GM19397 (cell line): ENCODE data around the gene ZNF622.
A peak's percentile ranks its signal among the peaks of the same experiment; 100 is the strongest.

ENCODE experiments used
- ATAC-seq: cut with Tn5 transposase; IDR thresholded peaks from one replicate; pipeline ENCODE4 v1.9.1; 2021; ENCODE audit warnings: mild to moderate bottlenecking, moderate library complexity; ENCODE audit not compliant: unreplicated experiment

The ZNF622 gene, protein sequence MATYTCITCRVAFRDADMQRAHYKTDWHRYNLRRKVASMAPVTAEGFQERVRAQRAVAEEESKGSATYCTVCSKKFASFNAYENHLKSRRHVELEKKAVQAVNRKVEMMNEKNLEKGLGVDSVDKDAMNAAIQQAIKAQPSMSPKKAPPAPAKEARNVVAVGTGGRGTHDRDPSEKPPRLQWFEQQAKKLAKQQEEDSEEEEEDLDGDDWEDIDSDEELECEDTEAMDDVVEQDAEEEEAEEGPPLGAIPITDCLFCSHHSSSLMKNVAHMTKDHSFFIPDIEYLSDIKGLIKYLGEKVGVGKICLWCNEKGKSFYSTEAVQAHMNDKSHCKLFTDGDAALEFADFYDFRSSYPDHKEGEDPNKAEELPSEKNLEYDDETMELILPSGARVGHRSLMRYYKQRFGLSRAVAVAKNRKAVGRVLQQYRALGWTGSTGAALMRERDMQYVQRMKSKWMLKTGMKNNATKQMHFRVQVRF

DNA sequence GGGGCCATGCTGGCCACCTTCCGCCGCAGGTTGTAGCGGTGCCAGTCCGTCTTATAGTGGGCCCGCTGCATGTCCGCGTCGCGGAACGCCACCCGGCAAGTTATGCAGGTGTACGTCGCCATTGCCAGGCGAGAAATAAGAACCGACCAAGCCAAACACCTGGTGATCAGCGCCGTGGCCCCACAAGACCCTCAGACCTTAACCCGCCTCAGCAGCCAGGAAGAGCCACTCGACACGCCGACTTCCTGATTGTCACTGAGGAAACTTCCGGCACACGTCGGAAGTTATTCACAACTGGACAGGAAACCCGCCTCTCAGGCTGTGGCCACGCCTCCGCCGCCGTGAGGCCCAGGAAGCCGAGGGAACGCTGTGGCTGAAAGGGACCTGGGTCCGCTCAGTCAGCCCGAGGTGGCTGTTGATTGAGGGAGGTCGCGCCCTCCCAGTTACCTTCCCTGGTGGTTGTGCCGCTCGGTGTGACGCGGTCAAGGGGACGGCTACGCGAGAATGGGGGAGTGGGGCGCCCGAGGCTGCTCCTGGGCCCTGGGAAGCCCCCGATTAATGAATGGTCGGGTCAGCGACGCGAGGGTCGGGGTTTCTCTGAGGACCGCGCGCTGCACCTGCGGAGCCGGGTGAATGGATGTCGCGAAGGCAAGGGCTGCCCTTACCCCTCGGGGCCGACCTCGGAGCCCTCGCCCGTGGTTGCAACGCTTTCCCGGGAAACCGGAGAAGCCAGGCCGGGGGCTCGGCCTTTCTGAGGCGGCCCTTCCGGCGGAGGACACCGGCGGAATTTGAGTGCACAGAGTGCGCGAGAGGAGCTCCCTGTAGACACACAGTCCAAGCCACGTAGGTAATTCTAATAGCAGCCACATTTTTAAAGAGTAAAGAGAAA lies at the start of gene ZNF622:
Gene ZNF622 (minus strand): TSS at position 257 of the 889 bp plus-strand sequence. CDS start 135 bp downstream, at position 122.
- peak; percentile 89 for ATAC-seq

DNA sequence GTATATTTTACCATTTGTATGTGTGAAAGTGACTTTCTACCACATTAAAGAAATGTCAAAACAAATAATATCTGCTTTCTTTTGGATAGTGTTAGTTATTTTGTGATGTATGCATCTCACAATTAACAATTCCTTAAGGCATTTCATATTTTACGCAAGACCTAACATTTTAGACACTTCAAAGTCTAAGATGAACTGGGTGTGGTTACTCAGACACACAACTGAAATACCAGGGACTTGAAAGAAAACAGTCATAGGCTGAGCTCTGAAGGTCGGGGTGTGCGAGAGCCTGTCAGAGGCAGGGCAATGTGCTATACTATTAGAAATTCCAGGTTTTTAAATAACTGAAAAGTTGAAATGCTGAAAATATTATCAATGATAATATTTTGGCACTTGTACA lies 44.5 kb upstream of the ZNF622 start:
- ATAC-seq, result no peak

DNA sequence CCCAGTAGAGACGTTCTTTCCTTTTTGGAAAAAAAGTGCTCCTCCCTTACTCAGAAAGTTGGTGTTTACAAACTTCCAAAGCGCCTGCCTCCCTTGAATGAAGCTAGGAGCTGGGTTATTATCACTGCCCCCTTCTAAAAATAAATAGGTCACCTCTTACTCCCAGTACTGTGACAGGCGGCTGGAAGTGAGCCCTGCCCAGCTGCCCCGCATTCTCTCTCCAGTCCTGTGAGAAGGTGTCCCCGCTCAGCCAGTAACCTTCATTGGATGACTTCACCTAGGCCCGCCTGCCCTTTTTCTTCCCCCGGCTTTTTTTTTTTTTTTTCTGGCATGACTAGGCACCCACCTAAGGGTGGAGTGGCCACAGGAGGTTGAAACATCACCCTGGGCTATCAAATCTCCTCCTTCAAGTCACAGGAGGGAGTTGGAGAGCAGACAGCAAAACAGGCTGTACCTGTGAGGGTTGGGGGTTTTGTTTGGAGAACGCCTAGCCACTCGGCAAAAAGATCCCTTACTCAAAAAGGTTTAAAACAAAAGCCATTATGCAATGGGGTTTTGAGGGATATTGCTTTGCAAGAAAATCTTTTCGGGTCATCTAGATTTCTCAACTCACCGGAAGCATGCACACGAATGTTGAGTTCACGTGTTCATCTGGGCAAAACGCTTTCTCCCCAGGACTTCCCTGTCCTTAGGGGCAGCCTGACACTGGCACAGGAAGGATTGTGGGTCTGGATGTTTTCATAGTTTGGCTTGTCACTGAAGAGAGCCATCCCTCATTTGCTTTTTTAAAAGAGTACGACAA lies 43.3 kb upstream of the ZNF622 start:
- no peak for ATAC-seq

DNA sequence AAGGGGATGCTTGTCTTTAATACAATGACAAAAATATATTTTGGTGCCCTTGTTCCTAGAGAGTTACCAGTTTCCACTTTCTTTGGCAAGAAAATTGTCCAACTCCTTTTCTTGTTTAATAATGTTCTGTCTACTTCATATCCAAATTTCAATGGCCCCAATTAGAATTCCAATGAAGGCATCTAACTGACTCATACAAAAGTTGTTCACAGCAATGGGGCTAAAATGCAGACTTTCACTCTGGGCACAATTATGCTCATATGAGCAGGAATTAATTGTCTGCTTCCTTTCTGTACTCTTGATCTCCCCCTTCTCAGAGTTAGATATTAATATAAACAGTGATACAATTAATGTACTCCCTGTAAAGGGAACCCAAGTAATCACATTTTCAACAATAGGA lies 42.1 kb upstream of the ZNF622 start:
- no peak for ATAC-seq

DNA sequence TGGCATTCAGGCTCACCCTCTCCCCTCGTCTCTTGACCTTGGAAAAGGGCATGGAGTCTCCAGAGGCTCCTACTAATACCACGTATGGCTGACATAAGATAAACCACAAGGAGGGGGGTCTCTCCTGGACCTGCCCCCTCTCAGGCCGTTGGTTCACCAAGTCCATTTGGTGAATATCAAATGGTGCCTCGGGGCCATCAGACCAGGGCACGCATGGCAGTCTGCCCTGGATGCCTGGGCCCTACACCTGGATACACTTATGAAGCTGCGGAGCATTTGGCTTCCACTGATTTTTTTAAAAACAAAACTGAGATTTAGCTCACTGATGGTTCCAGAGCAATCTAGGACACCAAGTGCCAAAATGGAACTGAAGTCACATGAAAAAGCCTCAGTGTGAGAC lies 40.3 kb upstream of the ZNF622 start:
- ATAC-seq, result no peak

DNA sequence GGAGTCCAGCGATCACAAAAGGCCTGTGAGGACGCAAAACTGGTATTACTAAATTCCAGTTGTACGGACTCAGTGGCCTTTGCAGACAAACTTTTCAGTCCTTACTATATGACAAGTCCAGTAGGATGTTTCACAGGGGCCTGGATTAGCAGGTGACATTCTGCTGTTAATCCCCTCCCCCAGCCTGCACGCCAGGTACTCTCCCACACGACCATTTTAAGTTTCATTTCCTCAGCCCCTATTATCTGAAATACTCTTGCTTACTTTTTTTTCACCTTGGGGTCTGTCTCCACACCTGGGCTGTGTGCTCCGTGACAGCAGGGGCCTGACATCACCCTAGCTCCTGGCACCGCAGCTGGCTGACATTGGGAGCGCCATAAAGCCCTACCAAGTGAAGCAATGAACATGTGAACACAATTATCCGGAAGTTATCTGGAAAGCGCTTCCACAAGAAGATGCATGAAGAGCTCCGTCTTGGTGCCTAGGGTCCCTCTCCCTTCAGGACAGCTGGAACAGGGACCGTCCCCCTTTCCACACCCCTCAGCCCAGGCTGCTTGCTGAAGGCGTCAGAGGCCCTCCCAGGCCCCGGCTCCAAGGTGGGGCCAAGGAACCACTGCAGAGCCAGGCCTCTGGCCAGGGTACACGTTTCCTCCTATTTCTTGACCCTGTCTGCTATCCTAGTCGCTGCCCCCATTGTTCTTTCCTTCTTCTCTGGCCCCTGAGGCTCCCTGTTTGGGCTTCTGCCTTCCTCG lies 39.7 kb upstream of the ZNF622 start:
- no peak for ATAC-seq

DNA sequence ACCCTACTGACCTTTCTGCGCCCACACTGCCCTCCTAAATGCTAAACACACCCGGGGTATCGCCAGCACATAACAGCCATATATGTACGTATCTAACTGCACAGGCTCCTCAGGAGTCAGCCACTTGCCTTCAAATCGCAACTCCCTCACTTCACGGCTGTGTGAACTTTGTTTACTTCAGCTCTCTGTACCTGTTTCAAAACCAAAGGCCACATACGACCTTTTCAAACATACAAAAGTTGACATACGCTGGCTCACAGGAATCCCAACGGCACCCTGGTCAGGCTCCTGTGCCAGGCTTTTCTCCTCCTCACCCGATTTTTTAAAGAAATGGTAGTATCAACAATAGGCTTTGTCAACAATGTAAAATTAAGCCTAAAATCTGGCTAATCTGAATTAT lies 39.0 kb upstream of the ZNF622 start:
- no peak for ATAC-seq

DNA sequence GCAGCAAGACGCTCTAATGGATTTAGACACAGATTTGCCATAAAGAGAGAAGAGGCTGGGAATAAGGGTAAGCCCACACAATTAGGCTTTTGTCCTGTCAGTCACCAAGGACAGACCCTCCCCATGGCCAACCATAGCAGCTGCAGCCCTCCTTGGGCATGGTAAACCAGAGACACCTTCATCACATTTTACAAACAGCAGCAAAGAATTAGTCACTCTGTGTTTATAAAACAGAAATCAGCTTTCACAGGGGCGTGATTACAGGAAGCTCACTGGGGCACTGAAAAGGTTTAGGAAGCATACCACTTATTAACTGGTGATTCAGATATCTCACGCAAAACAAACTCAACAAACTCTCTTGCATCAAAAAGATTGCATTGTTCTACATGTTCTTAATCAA lies 37.3 kb upstream of the ZNF622 start:
- no peak for ATAC-seq

DNA sequence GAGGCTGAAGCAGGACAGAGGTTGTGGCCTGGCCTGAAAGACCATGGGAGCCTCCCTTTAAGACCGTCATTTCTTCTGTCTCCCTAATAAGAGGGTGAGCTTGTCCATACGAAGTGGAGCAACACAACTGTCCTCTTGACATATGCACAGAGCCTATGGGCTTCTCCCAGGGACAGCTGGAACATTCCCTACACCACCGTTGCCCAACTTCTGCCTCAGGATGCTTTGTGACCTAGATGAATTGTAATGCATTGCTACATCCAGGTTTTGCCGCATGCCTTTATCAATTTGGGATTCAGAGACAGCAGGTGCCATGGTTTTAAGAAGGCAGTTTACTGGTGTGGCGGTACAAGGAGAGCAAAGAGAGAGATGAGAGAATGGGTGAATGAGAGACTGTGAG lies 34.4 kb upstream of the ZNF622 start:
- ATAC-seq, result no peak

DNA sequence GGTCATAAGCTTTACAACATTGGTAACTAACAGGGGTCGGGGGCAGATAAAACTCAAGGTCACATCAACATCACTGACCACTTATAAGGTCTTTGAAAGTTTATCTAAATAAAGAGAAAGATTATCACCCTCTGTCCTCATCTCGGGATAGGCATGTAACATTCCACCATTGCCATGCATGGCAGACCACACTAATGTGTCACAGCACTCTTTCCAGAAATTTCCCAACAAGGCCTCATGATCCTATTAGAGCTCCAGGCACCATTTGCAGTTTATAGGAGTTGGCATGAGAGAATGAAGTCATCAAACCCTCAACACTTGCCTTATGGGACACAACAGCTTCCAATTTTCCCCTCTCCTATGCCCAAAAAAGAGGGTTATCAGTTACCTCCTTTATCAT lies 31.9 kb upstream of the ZNF622 start:
- no peak for ATAC-seq

DNA sequence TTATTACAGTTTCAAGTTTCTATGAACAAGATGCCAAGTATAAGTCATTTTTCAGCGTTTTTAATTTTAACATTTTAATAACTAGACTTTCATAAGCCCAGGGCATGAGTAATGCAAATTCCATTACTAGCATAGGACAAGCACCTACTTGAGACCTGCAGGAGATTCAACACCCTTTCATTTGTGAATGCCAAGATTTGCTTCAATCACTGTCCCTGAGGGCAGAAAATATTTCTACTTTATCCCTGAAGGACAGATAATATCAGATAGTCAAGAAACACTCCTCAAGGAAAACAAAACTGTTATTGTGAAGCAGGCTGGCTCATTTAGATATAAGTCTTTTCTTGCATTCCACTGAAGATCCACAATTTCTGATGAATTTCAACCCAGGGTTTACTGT lies 27.7 kb upstream of the ZNF622 start:
- ATAC-seq, result no peak

DNA sequence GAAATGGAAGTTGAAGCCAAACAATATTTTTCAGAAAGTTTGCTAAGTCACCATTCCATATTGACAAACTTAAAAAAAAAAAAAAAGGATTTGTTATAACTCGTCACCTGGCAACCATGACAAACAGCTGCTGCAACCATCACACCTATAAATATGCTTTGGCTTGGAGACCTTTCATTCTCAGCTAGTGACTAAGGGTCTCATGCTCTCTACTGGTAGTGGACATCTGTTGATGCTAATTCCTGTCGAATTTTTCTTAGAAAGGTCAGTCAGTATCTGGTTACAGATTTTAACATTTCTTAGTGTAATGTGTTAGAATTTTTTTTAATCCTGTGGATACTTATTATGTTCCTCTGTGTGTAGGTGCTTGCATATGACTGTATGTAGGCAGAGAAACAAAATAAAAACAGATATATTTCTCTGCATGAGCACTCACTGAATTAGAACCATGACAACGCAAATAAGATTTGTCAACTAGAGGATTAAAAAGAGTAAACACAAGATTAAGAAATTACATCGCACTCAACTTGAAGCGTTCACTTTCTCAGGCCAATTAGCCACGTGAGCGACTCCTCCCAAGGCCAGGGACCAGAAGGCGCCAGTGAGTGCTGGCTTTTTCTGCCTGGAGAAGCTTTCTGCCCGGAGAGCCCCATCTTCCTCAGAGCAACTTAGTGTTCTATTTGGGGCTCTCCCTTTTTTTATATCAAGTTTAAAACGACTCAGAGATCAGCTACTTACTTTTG lies 27.0 kb upstream of the ZNF622 start:
- ATAC-seq, result no peak

DNA sequence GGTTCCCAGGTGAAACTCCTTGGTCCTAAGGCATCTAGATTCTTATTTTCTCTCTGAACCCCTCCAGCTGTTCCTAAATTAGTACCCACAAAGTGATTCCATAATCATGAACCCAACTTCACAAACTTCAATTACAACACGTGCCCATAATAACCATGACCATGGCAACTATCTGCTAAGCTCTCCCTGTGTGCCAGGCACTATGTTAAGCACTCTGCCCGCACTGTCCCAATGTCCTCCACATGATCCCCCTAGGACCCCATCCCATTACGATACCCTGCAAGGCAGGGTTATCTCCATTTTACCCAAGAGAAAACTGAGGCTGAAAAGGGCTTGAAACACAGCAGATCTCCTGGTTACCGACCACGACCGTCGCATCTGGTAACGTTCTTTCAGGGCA lies 25.3 kb upstream of the ZNF622 start:
- ATAC-seq, result no peak

DNA sequence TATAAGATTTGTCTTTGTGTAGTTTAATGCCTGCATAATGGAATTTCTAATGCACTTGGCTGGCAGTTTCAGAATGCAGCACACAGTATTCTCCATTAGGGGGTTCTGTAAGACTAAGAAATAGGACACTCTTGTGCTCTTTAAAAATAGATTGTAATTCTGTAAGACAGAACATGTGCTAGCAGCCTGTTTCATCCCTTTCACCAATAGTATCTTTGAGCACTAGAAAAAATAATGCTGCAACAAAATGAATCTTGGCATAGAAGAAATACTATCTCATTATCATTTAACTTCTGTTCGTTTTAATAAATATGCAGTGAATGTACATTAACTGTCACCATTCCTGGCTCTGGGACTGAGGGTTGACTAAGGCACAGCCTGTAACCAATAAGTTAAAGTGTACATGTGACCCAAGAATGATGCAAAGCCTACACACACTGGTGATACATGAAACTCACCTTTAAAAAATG lies 23.8 kb upstream of the ZNF622 start:
- ATAC-seq, result no peak

DNA sequence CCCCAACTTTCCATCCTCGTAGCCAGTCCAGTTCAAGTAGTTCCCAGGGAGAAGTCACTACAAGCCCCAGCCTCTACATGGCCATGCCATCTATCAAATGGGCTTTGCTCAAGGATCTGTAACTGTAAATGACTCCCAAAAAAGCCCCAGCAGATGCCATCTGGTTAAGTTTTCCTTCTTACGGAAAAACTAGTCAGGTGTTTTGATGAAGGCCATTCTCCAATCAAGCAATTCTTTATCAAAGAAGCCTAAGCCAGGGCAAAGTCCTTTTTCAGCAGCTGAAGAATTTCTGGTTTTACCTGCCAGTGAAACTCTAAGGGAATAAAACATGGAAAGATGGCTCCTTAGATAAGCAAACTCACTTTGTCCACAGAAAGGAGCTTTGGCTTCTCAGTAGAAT lies 21.9 kb upstream of the ZNF622 start:
- ATAC-seq, result no peak

DNA sequence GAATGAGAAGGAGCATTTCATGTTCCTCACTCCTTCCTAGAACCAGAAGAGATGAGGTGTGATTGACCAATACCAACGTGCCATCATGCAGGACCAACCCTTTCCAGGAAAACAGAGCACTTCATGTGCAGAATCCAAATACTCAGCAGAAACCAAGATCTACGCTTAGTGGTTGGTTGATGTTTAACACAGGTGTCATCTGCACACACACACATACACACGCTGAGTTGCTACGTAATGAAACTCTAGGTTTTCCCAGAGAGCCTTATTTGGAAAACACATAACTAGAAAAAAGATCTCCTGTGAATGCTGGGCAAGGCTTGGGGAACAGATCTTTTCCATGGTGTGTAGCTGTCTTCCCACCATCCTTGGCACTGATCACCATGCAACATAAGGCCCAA lies 21.1 kb upstream of the ZNF622 start:
- no peak for ATAC-seq

DNA sequence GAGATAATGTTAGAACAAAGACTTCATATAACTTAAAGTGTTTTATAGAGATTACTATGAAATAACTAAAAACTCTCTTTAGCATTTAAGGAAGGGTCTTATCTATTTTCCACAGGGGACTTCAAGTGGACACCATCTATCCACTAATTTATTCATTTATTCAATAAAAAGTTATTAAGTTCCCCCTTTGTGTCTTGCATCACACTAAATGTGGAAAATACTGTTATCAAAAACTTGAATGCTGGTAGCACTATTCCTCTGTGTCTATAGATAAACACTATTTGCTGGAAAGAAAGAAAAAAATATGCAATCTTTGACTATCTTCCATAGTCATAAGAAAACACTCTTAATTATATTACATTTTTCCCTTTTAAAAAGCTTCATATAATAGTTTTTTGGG lies 20.1 kb upstream of the ZNF622 start:
- no peak for ATAC-seq

DNA sequence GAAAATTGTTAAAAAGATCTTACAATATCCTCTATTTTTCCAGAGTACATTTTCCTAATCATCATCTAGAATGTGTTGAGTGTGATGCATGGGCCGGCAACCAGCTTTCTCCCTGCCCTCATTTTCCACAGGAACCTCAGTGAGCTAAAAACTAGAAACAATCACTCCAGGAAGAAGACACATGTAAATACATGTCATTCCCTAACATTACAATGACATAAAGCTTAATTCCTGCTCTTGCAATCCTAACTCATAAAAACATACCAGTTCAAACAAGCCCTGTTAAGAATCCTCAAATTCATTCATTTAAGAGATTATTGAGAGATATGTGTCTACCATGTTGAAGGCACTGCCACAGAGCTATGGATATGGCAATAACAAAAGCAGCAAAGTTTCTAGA lies 18.5 kb upstream of the ZNF622 start:
- no peak for ATAC-seq

DNA sequence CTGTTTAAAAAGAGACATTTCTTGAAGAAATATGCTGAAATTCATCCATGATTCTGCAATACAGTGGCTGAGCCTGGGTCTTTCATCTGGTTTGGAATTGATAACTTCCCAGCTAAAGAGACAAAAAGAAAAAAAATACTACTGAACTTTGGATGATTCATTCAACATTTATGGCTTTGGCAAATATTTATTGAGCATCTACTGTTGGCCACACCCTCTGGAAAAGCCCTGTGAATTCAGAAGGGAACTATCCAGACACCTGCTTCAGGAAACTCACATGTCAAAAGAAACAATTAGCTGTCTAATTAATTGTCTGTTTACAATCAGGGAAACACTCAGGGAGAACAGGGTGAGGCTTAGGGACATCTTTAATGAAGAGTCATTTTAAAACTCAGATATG lies 17.8 kb upstream of the ZNF622 start:
- no peak for ATAC-seq

DNA sequence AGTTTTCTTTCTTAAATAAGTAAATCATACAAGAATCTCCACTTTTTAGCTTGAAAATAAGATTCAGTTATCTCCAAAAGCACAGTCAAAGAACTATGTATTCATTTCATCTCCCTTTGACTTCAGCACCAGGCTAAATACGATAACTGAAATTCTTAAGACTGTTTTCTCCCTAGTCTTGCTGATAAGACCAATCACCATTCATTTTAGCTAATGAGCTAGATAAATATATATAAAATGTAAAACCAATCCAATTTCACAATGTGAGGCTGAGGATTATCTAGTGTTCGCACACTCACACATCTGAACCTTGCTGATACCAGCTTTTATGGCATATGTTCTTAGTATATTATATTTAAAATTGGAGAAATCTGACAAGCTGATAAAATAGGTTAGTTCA lies 17.3 kb upstream of the ZNF622 start:
- ATAC-seq, result no peak
